Measurements from ENCODE around the gene KLHL30. TPM values are rescaled to one million over a fixed set of nuclear protein-coding genes. Genes with fewer than 3 reads are reported as not detected.
"Not testable (repeated sequence)": the region's sequence is repeated elsewhere in the genome, so short reads cannot be mapped to it uniquely, and the experiment has no call there.

KLHL30 gene
- total and polyA plus RNA-seq, 2 donors (not counting 1 experiment from before 2014, with no cell fraction given): 1.2 to 1.6 TPM

DNA sequence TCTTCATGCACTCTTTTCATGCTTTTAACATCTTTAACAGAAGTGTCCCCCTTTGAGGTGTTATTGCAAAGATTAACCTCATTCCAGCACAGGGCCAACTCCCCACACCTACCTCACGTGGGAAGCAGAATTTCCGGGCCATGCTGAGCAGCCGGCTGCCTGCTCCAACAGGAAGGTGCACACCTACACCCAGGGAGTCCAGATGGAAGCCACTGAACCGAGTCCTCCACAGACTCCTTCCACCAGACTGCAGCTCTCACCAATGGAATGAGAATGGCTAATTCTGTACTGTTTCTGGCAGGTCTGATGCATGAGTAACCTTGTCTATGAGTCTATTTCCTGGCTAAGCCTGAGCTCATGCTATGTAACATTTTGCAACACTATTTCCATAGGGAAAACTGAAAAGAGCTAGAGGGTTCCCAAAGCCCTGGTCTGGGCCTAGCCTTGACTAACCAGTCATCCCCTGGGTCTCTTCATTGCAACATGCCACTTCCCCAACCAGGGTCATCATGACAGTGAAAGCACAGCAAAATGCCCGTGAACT, 31.3 kb downstream of the KLHL30 start:
- Histone ChIP-seq H3K9me3 (ENCODE audit: control insufficient read depth, insufficient read depth, low read depth, low read length) (no peaks in the 10 kb centered on the region), H3K79me2 (ENCODE audit: control insufficient read depth, insufficient read depth, low read length) (no peaks in the 10 kb centered on the region), H3K36me3 (ENCODE audit: control insufficient read depth, insufficient read depth, low read length) (peaks cover 27% of the 10 kb centered on the region), H3K27me3 (ENCODE audit: control insufficient read depth, insufficient read depth, low read length) (no peaks in the 10 kb centered on the region), H3K9ac (ENCODE audit: insufficient read depth, low read length) (peak overlapping the region; percentile 62), H3K4me3 (replicated peaks in 1 of 4; ENCODE audit: control extremely low read depth in 1 of 4, insufficient read depth in 1 of 4, low read depth in 3 of 4, low read length in 4 of 4) (peak overlapping the region in 2 of 4 experiments; percentile 18 to 29), H3K27ac (ENCODE audit: insufficient read depth, low read length) (peak overlapping the region; percentile 92), H2AFZ (ENCODE audit: low read length) (no peak overlapping the region), H3K4me2 (ENCODE audit: extremely low read depth, insufficient read depth, low read length) (peak overlapping the region; percentile 73), H4K20me1 (ENCODE audit: control insufficient read depth, extremely low read depth, insufficient read depth, low read length) (no peaks in the 10 kb centered on the region), H3K4me1 (ENCODE audit: control insufficient read depth, extremely low read depth, insufficient read depth, low read length) (peaks cover 26% of the 10 kb centered on the region)
- DNase-seq (ENCODE audit: low read depth in 2 of 2): peak; percentile 97 to 98
- no peak for TF ChIP-seq EZH2 (IDR thresholded peaks at IDR 0.05; ENCODE audit: low read length, missing control alignments)
- TF ChIP-seq, protein P1, sequence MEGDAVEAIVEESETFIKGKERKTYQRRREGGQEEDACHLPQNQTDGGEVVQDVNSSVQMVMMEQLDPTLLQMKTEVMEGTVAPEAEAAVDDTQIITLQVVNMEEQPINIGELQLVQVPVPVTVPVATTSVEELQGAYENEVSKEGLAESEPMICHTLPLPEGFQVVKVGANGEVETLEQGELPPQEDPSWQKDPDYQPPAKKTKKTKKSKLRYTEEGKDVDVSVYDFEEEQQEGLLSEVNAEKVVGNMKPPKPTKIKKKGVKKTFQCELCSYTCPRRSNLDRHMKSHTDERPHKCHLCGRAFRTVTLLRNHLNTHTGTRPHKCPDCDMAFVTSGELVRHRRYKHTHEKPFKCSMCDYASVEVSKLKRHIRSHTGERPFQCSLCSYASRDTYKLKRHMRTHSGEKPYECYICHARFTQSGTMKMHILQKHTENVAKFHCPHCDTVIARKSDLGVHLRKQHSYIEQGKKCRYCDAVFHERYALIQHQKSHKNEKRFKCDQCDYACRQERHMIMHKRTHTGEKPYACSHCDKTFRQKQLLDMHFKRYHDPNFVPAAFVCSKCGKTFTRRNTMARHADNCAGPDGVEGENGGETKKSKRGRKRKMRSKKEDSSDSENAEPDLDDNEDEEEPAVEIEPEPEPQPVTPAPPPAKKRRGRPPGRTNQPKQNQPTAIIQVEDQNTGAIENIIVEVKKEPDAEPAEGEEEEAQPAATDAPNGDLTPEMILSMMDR (conservative IDR thresholded peaks at IDR 0.05 in 1 of 2, IDR thresholded peaks at IDR 0.05 in 1 of 2; ENCODE audit: low read depth in 1 of 2, low read length in 2 of 2): no peak

DNA sequence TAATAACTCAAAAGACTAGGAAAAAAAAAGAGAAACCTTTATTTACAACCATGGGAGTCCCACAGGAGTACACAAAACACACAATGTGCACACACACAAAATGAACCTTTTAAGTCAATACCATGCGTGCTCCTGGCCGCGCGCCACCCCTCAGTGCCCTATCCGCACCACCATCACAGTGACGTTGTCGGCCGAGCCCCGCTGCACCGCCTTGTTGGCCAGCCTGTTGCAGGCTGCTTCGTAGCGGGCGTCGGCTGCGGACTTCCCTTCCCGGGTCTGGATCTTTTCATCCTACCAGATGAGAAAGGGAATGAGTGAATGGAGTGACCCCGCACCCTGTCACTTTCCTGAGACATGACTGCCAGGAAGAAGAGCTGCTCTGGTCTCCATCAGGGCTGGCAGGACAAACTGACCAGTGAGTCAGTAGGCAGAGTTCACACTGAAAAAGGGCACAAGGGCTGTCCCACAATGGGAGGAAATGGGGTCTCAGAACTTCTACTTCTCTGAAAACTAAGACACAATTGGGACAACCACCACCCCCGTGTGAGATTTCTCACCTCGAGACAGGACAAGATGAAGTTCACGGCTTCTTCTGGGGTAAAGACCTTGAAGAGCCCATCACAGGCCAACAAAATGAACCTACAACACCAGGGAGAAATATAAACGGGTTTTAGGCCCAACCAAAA, 32.1 kb downstream of the KLHL30 start:
- no peak for TF ChIP-seq EZH2 (IDR thresholded peaks at IDR 0.05; ENCODE audit: low read length, missing control alignments)
- TF ChIP-seq, protein P1 (conservative IDR thresholded peaks at IDR 0.05 in 1 of 2, IDR thresholded peaks at IDR 0.05 in 1 of 2; ENCODE audit: low read depth in 1 of 2, low read length in 2 of 2): no peak
- Histone ChIP-seq H3K4me3 (replicated peaks in 1 of 4; ENCODE audit: control extremely low read depth in 1 of 4, insufficient read depth in 1 of 4, low read depth in 3 of 4, low read length in 4 of 4) (no peak overlapping the region), H3K27ac (ENCODE audit: insufficient read depth, low read length) (peak overlapping the region; percentile 92), H3K4me2 (ENCODE audit: extremely low read depth, insufficient read depth, low read length) (no peak overlapping the region), H4K20me1 (ENCODE audit: control insufficient read depth, extremely low read depth, insufficient read depth, low read length) (no peaks in the 10 kb centered on the region), H3K9me3 (ENCODE audit: control insufficient read depth, insufficient read depth, low read depth, low read length) (no peaks in the 10 kb centered on the region), H2AFZ (ENCODE audit: low read length) (no peak overlapping the region), H3K9ac (ENCODE audit: insufficient read depth, low read length) (peak overlapping the region; percentile 62), H3K36me3 (ENCODE audit: control insufficient read depth, insufficient read depth, low read length) (peaks cover 32% of the 10 kb centered on the region), H3K79me2 (ENCODE audit: control insufficient read depth, insufficient read depth, low read length) (no peaks in the 10 kb centered on the region), H3K4me1 (ENCODE audit: control insufficient read depth, extremely low read depth, insufficient read depth, low read length) (peaks cover 26% of the 10 kb centered on the region), H3K27me3 (ENCODE audit: control insufficient read depth, insufficient read depth, low read length) (no peaks in the 10 kb centered on the region)
- peak; percentile 4 to 11 for DNase-seq (ENCODE audit: low read depth in 2 of 2)

DNA sequence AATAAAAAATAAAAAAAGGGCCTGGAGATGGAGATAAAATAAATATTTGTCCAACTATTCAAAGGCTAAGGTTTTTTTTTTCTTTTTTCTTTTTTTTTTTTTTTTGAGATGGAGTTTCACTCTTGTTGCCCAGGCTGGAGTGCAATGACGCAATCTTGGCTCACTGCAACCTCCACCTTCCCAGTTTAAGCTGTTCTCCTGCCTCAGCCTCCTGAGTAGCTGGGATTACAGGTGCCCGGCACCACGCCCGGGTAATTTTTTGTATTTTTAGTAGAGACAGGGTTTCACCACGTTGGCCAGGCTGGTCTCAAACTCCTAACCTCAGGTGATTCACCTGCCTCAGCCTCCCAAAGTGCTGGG, 32.6 kb downstream of the KLHL30 start:
- Histone ChIP-seq H3K27ac (ENCODE audit: insufficient read depth, low read length) (peak overlapping the region; percentile 92), H3K4me1 (ENCODE audit: control insufficient read depth, extremely low read depth, insufficient read depth, low read length) (peaks cover 26% of the 10 kb centered on the region), H3K36me3 (ENCODE audit: control insufficient read depth, insufficient read depth, low read length) (peaks cover 32% of the 10 kb centered on the region)
- not testable (repeated sequence) for H4K20me1 ChIP-seq (ENCODE audit: control insufficient read depth, extremely low read depth, insufficient read depth, low read length); H3K9me3 ChIP-seq (ENCODE audit: control insufficient read depth, insufficient read depth, low read depth, low read length); H2AFZ ChIP-seq (ENCODE audit: low read length); H3K4me3 ChIP-seq (replicated peaks in 1 of 4; ENCODE audit: control extremely low read depth in 1 of 4, insufficient read depth in 1 of 4, low read depth in 3 of 4, low read length in 4 of 4); H3K79me2 ChIP-seq (ENCODE audit: control insufficient read depth, insufficient read depth, low read length); H3K9ac ChIP-seq (ENCODE audit: insufficient read depth, low read length); H3K4me2 ChIP-seq (ENCODE audit: extremely low read depth, insufficient read depth, low read length); H3K27me3 ChIP-seq (ENCODE audit: control insufficient read depth, insufficient read depth, low read length)
- peak in 1 of 2 donors; percentile 14 for DNase-seq (ENCODE audit: low read depth in 2 of 2)
